Stimulated activated CD8-positive, alpha-beta memory T cell treated with anti-CD3 and anti-CD28 coated beads, Interleukin-4, amount 100 ng/mL, for 4 hours (primary cell): ENCODE data around the gene CYBA.

ENCODE experiments used
- DNase-seq, 2 donors: peaks; one replicate each; pipeline ENCODE4 v3.0.0-alpha.2; 2020; ENCODE audit warnings: low read depth in 2 of 2, low spot score in 1 of 2

Gene CYBA

DNA sequence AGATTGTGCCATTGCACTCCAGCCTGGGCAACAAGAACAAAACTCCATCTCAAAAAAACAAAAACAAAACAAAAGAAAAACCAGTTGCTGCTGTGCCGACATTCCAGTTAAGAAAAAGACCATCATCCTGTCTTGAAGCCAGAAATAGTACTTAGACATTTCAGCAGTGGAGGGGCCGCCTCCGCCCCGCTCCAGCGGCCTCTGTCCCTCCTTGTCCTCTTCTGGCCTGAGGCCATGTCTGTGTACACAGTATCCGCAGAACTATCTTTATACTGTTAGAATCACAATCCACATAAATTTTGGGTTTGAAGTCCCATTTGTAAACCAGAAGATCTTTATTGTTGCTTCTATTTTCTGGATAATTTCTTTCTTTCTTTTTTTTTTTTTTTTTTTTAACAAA is 55.8 kb downstream of the CYBA start:
- no peak for DNase-seq

DNA sequence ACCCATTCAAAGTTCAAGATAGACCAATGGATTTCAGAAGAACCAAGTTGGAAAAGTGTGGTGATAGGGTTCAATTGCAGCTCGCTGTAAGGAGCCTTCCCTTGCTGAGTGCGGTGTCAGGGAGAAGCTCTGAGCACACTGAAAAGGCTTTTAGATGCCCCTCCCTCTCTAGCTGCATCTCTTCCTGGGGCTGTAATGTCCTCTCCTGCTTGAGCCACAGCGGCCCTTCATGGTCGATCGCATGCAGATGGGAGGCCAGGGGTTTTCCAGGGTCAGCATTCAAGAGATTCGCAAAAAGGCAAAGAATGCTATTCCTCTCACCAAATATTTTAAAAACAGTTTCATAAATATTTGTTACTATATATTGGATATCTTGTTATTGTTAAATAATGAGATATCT is 56.9 kb downstream of the CYBA start:
- no peak for DNase-seq

DNA sequence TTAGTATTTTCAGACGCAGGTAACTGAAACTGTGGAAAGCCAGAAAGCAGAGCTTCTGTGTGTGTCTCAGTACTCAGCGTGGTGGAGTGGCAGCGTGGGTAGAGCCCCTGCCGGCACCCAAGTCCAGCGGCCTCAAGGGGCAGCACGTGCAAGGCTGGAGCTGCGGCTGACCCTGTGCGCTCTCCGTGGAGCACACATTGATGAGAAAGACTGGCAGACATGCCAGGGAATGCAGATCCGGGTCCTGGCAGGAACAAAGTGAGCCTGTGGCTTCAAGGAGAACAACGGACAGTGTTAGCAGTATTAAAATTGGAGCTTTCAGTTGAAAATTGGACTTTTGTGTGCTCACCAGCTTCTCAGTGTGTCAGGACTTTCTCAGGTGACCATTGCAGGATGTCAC is 57.4 kb downstream of the CYBA start:
- no peak for DNase-seq
